Stimulated activated naive CD4-positive, alpha-beta T cell (primary cell): ENCODE data around the gene MCHR2.

Source experiments
- DNase-seq, 6 experiments: peaks; one replicate each; lab custom pipeline; 2025; lab: John Stamatoyannopoulos, UW

Gene MCHR2

DNA sequence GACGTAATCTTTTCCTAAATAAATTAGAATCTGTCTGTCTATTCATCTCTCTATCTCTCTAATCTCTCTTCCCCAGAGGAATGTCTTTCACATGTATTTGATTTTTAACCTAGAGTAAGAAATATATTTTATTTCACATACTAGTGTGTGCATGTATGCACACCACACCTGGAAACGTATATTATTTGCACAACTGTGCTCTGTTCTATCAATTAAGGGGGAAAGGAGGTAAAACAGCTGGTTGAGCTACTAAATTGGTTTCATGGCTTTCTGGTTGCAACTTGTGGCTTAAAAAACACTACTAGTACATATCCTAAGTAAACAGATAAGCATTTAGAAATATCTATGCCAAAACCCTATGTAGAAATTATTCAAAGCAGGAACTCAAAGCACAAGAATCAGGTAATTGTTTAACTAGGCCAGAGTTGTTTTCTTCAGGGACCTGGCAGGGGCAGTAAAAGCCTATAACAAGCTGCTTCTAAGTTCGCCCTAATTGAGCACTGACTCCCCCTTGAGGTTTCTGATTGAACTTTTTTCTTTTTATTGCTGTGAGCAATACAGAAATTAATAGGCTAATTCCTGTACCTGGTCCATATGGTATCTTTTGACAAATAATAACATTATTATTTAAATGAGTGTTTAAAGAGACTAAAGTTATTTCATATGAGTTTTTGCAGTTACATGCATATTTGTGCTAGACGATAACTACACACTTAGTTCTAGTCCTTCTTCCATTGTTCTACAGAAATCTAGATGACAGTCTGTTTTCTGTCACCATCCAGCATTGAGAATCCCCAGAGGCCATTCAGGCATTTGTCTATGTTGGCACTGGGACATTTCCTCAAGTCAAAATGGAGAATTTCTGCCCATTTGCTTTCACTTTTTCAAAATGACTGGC is 88.6 kb downstream of the MCHR2 start:
- no peak for DNase-seq

DNA sequence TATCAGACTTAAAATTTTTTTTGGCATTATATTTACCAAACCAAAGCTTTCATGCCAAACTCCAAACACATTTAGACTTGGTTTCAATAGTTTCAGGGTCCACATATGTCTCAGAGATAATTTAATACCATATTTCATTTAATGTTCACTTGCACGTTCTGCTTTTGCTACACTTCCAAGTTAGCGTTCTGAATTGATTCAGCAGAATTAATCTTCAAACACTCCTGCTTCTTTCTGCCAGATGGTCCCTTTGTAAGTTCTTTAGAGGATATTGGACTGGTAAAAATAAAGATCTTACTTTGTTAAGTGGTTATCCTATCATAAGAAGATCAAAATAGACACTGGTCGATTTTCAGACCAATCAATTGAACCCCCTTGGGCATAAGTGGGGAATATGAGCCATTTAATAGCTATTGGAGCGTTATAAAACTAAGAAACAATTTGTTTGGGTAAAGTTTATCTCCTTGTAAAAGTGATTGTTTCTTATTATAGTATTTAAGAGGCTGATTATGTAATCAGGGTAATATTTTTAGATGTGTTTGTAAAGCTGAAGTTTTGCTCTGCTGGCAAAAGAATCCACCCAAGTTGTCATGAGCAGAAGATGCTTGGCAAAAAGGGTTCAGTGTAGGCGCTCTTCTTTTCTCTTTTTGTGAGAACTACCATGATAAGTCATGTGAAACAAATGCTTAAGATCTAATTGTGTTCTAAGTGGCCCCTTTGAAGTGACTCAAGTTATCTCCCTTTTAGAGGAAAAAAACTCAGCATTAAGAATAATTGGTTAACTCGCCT is 92.2 kb downstream of the MCHR2 start:
- DNase-seq, result no peak

DNA sequence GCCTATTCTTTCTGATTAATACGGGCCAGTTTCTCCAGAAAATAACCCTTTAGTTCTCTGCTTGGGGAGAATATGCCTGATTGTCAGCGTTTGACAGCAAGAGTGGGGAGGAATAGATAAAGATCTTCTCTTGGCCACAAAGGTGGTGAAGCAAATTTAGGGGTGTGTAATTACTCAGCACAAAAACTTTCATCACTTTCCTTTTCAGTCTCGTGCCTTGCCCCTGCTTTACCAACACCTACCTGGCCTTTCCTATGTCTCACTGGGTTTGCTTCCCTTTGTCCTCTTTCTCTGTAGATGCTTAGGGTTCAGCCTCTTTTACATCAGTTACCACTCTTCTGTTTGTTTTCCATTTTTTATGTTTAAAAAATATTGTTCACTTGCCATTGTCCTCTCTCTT is 99.2 kb downstream of the MCHR2 start:
- no peak for DNase-seq

DNA sequence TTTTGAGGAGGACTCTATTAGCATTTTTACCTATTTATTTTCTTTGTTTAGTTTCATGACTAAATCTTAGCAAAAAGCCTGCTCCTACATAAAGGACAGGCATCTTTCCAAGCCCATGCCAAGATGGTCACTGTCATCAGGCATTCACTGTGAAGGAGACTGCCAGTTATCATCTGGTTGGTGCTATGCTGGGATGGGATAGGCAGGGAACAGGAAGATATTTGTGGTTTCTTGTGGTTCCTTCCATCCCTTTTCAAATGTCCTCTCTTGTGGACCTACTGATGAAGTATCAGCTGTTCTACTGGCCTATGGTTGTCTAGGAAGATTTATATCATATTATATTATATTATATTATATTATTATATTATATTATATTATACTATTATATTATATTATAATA is 107.0 kb downstream of the MCHR2 start:
- no peak for DNase-seq

DNA sequence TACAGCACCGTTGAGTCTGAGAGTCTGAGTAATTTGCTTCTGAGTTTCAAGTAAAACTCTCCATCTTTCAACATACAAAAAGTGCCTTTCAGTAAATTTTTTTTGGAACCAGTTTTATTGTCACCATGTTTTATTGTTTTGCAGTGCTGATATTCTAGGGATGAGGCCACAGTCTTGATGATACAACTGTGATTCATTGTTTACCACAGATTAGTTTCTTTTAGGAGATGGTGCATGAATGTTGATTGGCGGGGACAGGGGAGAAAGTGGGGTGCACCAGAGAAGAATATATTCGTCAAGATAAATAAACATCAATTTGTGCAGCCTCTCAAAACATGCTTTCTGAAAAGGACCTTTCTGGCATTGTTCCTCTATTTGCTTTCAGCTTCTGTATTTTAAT is 109.0 kb downstream of the MCHR2 start:
- no peak for DNase-seq

DNA sequence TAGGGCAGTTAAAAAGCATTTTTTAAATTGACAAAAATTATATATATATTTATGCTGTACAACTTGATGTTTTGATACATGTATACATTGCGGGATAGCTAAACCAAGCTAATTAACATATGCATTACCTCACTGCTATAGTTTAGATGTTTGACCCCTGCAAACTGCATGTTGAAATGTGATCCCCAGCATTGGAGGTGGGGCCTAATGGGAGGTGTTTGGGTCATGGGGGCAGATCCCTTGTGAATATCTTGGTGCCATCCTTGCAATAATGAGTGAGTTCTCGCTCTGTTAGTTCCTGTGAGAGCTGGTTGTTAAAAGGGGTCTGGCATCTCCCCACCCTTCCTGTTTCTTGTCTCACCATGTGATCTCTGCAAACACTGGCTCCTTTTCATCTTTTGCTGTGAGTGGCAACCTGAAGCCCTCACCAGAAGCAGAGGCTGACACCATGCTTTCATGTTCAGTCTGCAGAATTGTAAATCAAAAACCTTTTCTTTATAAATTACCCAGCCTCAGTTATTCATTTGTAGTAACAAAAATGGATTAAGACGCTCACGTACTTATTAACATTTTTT is 111.8 kb downstream of the MCHR2 start:
- DNase-seq, result no peak

DNA sequence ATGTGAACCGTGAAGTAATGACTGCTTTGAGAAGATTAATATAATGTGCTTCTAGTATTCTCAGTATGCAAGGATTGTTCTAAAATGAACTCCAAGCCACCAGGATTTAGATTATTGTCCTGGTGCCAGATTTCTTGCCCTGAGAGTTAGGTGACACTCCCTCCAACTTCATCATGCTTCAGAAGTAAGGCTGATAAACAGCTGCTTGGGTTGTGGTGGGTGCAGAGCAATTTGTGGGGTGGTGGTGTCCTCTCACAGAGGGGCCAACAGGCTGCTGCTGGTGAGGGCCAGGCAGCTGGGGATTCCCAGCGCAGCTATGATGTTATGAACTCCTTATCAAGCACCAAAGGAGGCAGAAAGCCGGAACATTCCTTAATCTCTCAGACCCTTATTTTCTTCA is 114.6 kb downstream of the MCHR2 start:
- DNase-seq, result no peak

DNA sequence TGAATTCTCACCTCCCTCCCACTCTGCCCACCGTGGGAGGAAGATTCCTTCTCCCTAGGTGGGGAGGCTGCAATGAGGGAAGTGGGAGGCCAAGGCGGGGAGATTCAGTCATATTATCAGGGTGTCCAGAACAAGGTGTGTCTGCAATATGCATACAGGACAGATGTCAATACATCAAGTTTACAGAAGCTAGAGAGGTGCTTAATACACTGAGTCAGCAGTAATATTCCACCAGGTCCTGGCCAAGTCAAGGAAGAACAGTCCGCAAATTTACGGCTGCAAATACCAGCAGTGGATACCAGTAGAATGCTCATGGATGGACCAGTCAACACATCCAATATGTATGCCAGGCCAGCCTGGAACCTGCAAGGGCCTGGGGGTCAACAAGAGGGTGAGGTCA is 119.0 kb downstream of the MCHR2 start:
- DNase-seq, result no peak

DNA sequence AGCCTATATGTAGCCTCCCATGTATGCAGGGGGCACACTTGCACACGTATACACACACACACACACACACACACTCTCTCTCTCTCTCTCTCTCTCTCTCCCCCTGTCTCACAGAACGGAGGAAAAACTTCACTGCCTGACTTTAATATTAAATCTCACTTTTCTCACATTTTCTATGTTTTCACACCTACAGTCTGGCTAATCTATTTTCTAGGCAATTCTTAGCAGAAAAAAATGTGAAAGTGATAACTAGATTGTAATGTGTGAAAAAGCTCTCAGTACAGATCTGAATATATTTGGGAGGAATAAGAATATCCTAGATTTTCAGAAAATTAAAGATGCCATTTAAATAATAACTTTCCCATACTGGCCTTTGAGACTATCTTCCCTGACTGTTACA is 120.9 kb downstream of the MCHR2 start:
- no peak for DNase-seq

DNA sequence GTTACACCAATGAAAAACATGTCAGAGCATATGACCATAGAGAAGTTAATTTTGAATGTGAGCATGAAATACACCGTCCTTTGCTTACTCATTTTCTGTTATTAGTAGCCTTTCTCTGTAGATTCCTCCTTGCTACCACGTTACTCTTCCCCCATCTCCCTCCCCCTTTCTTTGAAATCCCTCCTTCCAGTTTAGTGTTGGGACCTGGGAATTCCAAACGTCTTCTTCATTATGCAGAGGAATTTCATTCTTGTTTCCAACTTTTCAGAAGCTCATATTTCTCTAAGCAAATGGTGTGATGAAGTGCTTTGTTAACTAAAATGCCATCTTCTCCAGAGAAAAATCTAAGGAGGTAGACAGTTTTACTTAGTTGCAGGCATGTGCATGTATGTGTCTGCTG is 122.4 kb downstream of the MCHR2 start:
- no peak for DNase-seq
